ENCODE data around the gene EXOC3L4.

Gene EXOC3L4

DNA sequence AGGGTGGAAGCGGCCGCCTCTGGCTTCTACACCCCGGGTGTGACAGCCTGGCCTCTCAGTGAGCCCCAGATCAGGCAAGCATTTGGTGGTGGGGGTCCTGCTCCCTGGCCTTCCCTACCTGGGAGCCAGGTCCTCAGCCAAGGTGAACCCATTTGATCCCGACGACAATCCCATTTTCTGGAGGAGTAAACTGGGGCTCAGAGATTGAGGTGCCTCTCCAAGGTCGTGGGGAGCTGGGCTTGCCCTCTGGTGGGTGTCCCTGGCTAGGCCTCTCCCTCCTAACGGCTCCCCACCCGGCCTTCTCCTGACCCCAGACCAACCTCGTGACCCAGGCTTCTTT, 2.7 kb upstream of the EXOC3L4 start:
- no peak for DNase-seq (ENCODE audit: low read depth in 1 of 2, low spot score in 1 of 2)
- TF ChIP-seq SPI1 (IDR thresholded peaks at IDR 0.05; ENCODE audit: borderline replicate concordance, low read depth): no peak
- TF ChIP-seq, protein P1, sequence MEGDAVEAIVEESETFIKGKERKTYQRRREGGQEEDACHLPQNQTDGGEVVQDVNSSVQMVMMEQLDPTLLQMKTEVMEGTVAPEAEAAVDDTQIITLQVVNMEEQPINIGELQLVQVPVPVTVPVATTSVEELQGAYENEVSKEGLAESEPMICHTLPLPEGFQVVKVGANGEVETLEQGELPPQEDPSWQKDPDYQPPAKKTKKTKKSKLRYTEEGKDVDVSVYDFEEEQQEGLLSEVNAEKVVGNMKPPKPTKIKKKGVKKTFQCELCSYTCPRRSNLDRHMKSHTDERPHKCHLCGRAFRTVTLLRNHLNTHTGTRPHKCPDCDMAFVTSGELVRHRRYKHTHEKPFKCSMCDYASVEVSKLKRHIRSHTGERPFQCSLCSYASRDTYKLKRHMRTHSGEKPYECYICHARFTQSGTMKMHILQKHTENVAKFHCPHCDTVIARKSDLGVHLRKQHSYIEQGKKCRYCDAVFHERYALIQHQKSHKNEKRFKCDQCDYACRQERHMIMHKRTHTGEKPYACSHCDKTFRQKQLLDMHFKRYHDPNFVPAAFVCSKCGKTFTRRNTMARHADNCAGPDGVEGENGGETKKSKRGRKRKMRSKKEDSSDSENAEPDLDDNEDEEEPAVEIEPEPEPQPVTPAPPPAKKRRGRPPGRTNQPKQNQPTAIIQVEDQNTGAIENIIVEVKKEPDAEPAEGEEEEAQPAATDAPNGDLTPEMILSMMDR (IDR thresholded peaks at IDR 0.05; ENCODE audit: insufficient read depth, low read length): no peak
- TF ChIP-seq GABPA (IDR thresholded peaks at IDR 0.05; ENCODE audit: low read depth): no peak
- TF ChIP-seq POLR2AphosphoS5 (IDR thresholded peaks at IDR 0.05; ENCODE audit: low read depth): no peak
- Histone ChIP-seq H3K4me3 (replicated peaks; ENCODE audit: insufficient read depth, low read length) (peak overlapping the region; percentile 50), H3K27ac (replicated peaks) (no peak overlapping the region), H3K27me3 (ENCODE audit: insufficient read depth, poor library complexity, severe bottlenecking) (peaks cover 6% of the 10 kb centered on the region)

GRCh38 chr14:103093856-103094405, 594 bp upstream of the EXOC3L4 start:
- H3K4me3 ChIP-seq (replicated peaks; ENCODE audit: insufficient read depth, low read length): no peak overlapping the region
- TF ChIP-seq GABPA (IDR thresholded peaks at IDR 0.05; ENCODE audit: low read depth) (no peak), POLR2AphosphoS5 (IDR thresholded peaks at IDR 0.05; ENCODE audit: low read depth) (no peak)
- TF ChIP-seq, protein P2, sequence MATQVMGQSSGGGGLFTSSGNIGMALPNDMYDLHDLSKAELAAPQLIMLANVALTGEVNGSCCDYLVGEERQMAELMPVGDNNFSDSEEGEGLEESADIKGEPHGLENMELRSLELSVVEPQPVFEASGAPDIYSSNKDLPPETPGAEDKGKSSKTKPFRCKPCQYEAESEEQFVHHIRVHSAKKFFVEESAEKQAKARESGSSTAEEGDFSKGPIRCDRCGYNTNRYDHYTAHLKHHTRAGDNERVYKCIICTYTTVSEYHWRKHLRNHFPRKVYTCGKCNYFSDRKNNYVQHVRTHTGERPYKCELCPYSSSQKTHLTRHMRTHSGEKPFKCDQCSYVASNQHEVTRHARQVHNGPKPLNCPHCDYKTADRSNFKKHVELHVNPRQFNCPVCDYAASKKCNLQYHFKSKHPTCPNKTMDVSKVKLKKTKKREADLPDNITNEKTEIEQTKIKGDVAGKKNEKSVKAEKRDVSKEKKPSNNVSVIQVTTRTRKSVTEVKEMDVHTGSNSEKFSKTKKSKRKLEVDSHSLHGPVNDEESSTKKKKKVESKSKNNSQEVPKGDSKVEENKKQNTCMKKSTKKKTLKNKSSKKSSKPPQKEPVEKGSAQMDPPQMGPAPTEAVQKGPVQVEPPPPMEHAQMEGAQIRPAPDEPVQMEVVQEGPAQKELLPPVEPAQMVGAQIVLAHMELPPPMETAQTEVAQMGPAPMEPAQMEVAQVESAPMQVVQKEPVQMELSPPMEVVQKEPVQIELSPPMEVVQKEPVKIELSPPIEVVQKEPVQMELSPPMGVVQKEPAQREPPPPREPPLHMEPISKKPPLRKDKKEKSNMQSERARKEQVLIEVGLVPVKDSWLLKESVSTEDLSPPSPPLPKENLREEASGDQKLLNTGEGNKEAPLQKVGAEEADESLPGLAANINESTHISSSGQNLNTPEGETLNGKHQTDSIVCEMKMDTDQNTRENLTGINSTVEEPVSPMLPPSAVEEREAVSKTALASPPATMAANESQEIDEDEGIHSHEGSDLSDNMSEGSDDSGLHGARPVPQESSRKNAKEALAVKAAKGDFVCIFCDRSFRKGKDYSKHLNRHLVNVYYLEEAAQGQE (IDR thresholded peaks at IDR 0.05; ENCODE audit: insufficient replicate concordance, low read depth): no peak
- TF ChIP-seq, protein P1 (IDR thresholded peaks at IDR 0.05; ENCODE audit: insufficient read depth, low read length): no peak
- H3K27ac ChIP-seq (replicated peaks): no peak overlapping the region
- H3K27me3 ChIP-seq (ENCODE audit: insufficient read depth, poor library complexity, severe bottlenecking): peaks cover 10% of the 10 kb centered on the region
- no peak for DNase-seq (ENCODE audit: low read depth in 1 of 2, low spot score in 1 of 2)

- Histone ChIP-seq H3K27ac (replicated peaks) (no peak overlapping the region), H3K27me3 (ENCODE audit: insufficient read depth, poor library complexity, severe bottlenecking) (peaks cover 10% of the 10 kb centered on the region), H3K4me3 (replicated peaks; ENCODE audit: insufficient read depth, low read length) (no peak overlapping the region)
- TF ChIP-seq SPI1 (IDR thresholded peaks at IDR 0.05; ENCODE audit: borderline replicate concordance, low read depth) (no peak), POLR2AphosphoS5 (IDR thresholded peaks at IDR 0.05; ENCODE audit: low read depth) (no peak), GABPA (IDR thresholded peaks at IDR 0.05; ENCODE audit: low read depth) (no peak)
- TF ChIP-seq, protein P1 (IDR thresholded peaks at IDR 0.05; ENCODE audit: insufficient read depth, low read length): no peak
- TF ChIP-seq, protein P2 (IDR thresholded peaks at IDR 0.05; ENCODE audit: insufficient replicate concordance, low read depth): no peak
- no peak for DNase-seq (ENCODE audit: low read depth in 1 of 2, low spot score in 1 of 2)
Measured at GRCh38 chr14:103095210-103095778, 769 bp downstream of the EXOC3L4 start.

GRCh38 chr14:103096387-103096786, 1.9 kb downstream of the EXOC3L4 start:
- Histone ChIP-seq H3K27ac (replicated peaks) (no peak overlapping the region), H3K4me3 (replicated peaks; ENCODE audit: insufficient read depth, low read length) (no peak overlapping the region), H3K27me3 (ENCODE audit: insufficient read depth, poor library complexity, severe bottlenecking) (peaks cover 4% of the 10 kb centered on the region)
- TF ChIP-seq, protein P2 (IDR thresholded peaks at IDR 0.05; ENCODE audit: insufficient replicate concordance, low read depth): no peak
- no peak for TF ChIP-seq GABPA (IDR thresholded peaks at IDR 0.05; ENCODE audit: low read depth)
- no peak for TF ChIP-seq SPI1 (IDR thresholded peaks at IDR 0.05; ENCODE audit: borderline replicate concordance, low read depth)
- TF ChIP-seq, protein P1 (IDR thresholded peaks at IDR 0.05; ENCODE audit: insufficient read depth, low read length): no peak
- TF ChIP-seq POLR2AphosphoS5 (IDR thresholded peaks at IDR 0.05; ENCODE audit: low read depth): no peak
- no peak for DNase-seq (ENCODE audit: low read depth in 1 of 2, low spot score in 1 of 2)

All from HL-60 (cell line).